ENCODE results near the gene DENND4B.
"Not testable (repeated sequence)": the region's sequence is repeated elsewhere in the genome, so short reads cannot be mapped to it uniquely, and the experiment has no call there.

- TF ChIP-seq EP300, CTCF (IDR thresholded peaks at IDR 0.05): not testable (repeated sequence)
These were observed 36.0 kb downstream of the DENND4B start for GRCh38 chr1:153910560-153910959.
